Cortex of kidney (tissue), 1 donor: ENCODE results near the gene SRF.
"Not testable (repeated sequence)": the region's sequence is repeated elsewhere in the genome, so short reads cannot be mapped to it uniquely, and the experiment has no call there.

ENCODE experiments used
- DNase-seq: peaks from one replicate; lab custom pipeline; 2025; lab: John Stamatoyannopoulos, UW

Gene SRF

DNA sequence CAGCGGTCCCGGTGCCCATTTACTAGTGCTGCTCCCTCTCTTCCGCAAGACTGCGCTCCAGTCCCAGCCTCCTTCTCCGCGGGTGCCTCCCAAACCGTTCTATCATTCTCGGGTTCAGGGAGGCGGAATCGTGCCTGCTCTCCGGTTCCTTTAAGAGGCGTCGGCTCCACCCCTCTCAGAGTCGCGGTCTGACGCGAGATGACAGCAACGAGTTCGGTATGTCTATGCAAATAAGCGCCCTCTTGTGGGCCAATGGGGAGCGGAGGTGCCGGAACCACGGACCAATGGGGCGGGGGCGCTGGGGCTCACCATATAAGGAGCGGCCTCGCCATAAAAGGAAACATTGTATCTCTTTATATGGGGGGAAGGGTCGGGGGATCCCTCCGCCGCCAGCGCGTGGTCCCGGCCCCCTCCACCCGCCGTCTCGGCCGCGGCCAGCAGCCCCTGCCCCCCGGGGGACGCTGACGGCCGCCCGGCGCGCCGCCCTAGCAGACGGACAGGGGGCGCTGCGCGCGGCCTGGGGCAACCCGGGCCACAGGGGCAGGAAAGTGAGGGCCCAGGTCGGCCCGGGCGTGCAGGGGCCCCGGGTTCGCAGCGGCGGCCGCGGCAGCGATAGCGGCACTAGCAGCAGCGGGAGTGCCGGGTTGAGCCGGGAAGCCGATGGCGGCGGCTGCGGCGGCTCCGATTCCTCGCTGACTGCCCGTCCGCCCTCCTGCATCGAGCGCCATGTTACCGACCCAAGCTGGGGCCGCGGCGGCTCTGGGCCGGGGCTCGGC is at the start of gene SRF:
Gene SRF (plus strand): TSS at position 339 of the 776 bp plus-strand sequence. CDS start 388 bp downstream, at position 727.
- peak; percentile 58 for DNase-seq

DNA sequence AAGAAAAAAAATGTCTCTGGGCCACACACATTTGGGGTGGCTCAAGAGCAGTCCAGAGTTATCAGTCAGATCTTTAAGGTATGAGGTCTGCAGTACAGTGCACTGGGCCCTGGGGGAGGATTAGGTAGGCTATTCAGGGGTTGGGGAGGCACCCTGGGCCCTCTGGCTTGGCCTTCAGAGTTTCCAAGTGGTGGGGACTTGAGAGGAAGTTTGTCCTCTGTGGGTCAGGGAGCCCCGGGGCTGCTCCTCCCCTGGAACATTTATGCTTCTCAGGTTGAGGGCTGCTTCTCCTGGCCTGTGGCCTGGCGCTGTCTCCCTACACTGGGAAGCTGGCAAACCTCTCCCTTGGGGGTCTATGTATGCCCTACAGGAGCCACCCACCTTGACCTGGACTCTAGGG is 48.9 kb upstream of the SRF start:
- DNase-seq: no peak

- no peak for DNase-seq
Observed at GRCh38 chr6:43123461-43124314, 47.4 kb upstream of the SRF start.

GRCh38 chr6:43124481-43124880 is 46.6 kb upstream of the SRF start:
- no peak for DNase-seq

- no peak for DNase-seq
Observed at GRCh38 chr6:43125119-43125518, 46.0 kb upstream of the SRF start.

DNA sequence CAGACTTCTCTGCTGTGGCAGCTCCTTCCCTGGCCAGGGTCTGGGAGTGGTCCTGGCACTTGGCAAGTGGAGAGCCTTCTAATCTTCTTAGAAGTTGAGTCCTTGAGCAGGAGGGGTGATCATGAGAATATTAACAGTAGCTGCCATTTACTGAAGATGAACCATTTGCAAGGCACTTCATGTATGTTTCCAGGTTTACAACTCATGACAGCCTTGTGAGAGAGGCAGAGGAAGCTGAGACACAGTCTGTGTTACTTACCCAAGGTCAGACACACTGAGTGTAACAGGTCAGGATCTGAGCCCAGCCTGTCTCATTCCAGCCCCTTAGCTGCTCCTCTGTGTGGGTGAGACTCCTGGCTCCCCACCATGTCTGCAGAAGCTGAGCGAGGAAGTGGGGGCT is 45.5 kb upstream of the SRF start:
- DNase-seq: no peak

GRCh38 chr6:43127180-43127579 is 43.9 kb upstream of the SRF start:
- DNase-seq: no peak

DNA sequence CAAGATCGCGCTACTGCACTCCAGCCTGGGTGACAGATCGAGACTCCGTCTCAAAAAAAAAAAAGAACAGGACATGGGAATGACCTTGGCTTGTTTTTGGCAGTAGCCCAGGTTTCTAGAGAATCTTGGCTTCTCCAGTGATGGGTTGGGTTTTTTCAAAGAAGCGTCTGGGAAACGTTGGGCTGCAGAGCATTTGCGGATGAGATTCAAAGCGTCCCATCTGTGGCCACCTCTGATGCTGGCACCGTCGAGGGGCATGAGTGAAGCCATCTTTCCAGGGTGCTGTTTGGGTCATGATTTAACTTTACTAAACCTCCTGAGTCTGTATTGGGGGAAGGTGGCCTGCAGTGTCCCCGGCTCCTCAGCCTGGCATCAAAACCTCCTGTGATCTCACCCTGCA is 43.2 kb upstream of the SRF start:
- DNase-seq: no peak

DNA sequence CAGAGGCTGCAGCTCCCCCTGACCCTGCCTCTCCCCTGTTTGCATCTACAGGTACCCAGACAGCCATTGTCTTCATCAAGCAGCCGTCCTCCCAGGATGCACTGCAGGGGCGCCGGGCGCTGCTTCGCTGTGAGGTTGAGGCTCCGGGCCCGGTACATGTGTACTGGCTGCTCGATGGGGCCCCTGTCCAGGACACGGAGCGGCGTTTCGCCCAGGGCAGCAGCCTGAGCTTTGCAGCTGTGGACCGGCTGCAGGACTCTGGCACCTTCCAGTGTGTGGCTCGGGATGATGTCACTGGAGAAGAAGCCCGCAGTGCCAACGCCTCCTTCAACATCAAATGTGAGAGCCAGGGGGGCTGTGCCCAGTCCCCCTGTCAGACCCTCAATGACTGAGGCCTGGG is 42.1 kb upstream of the SRF start:
- no peak for DNase-seq

DNA sequence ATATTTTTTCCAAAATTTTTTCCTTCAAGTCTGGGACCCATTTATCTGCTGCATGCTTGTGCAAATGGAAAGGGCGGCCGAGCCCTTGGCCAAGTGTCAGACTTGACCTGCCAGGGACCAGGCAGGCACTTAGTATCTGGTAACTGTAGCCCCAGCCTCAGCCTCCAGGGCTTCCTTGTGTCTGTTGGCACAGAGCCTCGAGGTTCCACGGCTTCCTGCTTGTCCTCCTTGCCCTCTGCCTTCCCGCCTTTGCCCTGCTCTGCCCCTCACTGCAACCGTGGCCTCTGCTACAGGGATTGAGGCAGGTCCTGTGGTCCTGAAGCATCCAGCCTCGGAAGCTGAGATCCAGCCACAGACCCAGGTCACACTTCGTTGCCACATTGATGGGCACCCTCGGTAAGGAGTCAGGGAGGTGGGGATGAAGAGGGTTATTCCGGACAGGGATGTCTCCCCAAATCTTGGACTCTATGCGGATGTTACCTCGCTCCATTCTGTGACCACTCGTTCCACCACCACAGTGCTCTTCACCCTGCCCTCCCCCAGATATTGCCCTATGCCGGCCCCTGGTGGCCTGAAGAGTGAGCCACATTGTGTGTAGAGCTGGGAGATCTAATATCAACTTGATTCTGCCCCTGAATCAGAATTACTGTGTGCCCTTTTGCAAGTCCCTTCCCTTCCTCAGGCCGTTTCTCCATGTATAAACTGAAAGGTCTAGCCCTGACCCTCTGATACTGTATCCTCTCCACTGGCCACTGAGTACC is 41.5 kb upstream of the SRF start:
- no peak for DNase-seq

DNA sequence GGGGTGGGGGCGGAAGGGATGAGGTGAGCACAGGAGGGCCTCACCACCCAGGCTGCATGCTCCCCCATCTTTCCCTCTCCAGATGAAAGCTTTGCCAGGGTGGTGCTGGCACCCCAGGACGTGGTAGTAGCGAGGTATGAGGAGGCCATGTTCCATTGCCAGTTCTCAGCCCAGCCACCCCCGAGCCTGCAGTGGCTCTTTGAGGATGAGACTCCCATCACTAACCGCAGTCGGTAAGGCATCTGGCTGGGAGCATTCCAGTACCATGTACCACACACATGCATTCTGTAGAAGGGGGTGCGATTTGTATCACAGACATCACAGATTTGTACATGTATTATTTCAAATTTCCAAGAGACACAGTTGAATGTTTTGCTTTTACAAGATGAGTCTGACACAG is 40.6 kb upstream of the SRF start:
- no peak for DNase-seq

DNA sequence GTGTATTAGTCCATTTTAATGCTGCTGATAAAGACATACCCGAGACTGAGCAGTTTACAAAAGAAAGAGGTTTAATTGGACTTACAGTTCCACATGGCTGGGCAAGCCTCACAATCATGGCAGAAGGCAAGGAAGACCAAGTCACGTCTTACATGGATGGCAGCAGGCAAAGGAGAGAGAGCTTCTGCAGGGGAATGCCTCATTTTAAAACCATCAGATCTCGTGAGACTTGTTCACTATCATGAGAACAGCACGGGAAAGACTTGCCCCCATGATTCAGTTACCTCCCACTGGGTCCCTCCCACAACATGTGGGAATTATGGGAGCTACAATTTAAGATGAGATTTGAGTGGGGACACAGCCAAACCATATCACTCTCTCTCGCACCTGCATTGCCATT is 39.7 kb upstream of the SRF start:
- not testable (repeated sequence) for DNase-seq

- no peak for DNase-seq
Observed at GRCh38 chr6:43138267-43138666, 32.8 kb upstream of the SRF start.

DNA sequence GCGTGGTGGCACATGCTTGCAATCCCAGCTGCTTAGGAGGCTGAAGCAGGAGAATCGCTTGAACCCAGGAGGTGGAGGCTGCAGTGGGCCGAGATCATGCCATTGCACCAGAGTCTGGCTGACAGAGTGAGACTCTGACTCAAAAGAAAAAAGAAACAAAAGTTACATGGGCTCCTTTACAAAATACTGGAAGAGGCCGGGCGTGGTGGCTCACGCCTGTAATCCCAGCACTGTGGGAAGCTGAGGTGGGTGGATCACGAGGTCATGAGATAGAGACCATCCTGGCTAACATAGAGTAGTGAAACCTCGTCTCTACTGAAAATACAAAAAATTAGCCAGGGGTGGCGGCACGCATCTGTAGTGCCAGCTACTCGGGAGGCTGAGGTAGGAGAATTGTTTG is 31.1 kb upstream of the SRF start:
- not testable (repeated sequence) for DNase-seq

DNA sequence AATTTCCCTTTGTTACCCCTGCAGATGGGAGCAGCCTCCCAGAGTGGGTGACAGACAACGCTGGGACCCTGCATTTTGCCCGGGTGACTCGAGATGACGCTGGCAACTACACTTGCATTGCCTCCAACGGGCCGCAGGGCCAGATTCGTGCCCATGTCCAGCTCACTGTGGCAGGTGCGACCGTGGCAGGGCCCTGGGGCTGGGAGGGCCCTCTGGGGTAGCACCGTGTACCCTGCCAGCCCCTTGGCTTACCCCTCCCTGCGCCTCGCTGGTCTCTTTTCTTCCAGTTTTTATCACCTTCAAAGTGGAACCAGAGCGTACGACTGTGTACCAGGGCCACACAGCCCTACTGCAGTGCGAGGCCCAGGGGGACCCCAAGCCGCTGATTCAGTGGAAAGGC is 29.4 kb upstream of the SRF start:
- no peak for DNase-seq

GRCh38 chr6:43142101-43142500 is 29.0 kb upstream of the SRF start:
- DNase-seq: no peak

GRCh38 chr6:43143235-43144128 is 27.6 kb upstream of the SRF start:
- DNase-seq: no peak

DNA sequence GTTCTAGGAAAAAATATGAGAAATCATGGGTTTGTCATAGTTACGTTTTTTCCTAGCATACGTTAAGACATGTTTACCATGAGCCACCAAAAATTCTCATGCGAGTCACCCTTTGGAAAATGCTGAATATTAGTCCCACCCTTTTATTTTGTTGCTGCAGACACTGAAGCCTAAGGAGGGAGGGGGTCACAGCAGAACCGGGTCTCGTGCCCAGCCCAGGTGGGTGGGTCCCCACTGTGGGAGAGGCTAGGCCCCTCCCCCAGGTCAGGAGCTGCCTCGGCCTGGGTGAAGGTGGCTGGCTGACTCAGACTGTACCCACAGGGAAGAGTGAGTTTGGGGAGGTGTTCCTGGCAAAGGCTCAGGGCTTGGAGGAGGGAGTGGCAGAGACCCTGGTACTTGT is 26.2 kb upstream of the SRF start:
- DNase-seq: no peak

DNA sequence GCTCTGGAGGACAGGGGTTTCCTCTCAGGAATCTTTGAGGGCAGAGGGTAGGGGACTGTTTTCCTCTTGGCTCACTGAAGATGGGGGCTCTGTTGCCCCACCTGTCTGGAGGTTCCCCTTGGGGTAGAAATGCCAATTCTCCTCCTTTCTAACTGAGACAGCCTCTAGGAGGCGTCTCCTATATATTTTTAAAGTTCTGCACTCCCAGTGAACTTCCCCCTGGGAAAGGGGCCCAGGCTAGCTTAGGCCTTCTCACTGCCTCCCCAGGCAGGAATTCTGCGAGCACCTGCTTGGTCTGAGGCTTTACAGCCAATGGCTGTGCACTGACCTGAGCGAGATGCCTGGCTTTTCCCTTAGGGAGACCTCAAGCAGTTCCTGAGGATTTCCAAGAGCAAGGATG is 24.8 kb upstream of the SRF start:
- no peak for DNase-seq

- no peak for DNase-seq
Observed at GRCh38 chr6:43146709-43147688, 24.1 kb upstream of the SRF start.
